Right lobe of liver (tissue), 4 donors: ENCODE measurements around the gene TRMT1L.

ENCODE experiments used
- POLR2A ChIP-seq: fragments of 450-650 bp; IDR thresholded peaks from one replicate; pipeline ENCODE4 v1.6.1; 2017; ENCODE audit warnings: antibody characterized with exemption, mild to moderate bottlenecking
- TF ChIP-seq, protein P1 (sequence below), 4 donors: fragments of 200-600 bp in 3 of 4; fragments of 450-650 bp in 1 of 4; IDR thresholded peaks; one replicate each; pipeline versions ENCODE4 v1.5.1 to v1.8.0; 2016 to 2022; ENCODE audit warnings: antibody characterized with exemption in 4 of 4, mild to moderate bottlenecking in 2 of 4
- donor health status: DM: no; HTN: no; CAD: no.
- donor health status: DM: no; HTN: no; CAD: no.
- donor health status: DM: no; HTN: yes; CAD: no.

DNA sequence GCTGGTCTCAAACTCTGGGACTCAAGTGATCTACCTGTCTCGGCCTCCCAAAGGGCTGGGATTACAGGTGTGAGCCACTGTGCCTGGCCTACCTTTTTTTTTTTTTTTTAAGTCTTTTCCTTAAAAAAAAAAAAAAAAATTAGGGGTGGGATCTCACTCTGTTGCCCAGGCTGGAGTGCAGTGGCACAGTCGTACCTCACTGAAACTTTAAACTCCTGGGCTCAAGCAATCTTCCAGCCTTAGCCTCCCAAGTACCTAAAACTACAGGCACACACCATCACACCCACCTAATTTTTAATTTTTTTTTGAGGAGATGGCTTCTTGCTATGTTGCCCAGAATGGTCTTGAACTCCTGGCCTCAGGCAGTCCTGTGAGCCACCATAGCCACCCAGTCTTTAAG is 72.9 kb downstream of the TRMT1L start:
- TF ChIP-seq POLR2A, result no peak
- TF ChIP-seq, protein P1, sequence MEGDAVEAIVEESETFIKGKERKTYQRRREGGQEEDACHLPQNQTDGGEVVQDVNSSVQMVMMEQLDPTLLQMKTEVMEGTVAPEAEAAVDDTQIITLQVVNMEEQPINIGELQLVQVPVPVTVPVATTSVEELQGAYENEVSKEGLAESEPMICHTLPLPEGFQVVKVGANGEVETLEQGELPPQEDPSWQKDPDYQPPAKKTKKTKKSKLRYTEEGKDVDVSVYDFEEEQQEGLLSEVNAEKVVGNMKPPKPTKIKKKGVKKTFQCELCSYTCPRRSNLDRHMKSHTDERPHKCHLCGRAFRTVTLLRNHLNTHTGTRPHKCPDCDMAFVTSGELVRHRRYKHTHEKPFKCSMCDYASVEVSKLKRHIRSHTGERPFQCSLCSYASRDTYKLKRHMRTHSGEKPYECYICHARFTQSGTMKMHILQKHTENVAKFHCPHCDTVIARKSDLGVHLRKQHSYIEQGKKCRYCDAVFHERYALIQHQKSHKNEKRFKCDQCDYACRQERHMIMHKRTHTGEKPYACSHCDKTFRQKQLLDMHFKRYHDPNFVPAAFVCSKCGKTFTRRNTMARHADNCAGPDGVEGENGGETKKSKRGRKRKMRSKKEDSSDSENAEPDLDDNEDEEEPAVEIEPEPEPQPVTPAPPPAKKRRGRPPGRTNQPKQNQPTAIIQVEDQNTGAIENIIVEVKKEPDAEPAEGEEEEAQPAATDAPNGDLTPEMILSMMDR (IDR thresholded peaks at IDR 0.05), result no peak
